B cell (primary cell): ENCODE measurements around the gene TTYH3. TPM values are rescaled to one million over a fixed set of nuclear protein-coding genes. Genes with fewer than 3 reads are reported as not detected.
"Not testable (repeated sequence)": the region's sequence is repeated elsewhere in the genome, so short reads cannot be mapped to it uniquely, and the experiment has no call there.

Experiments
- ATAC-seq: fragments of 200-7000 bp; cut with Tn5 transposase; one replicate; pipeline ENCODE4 v1.10.0; 2021; ENCODE audit warnings: low read depth, mild to moderate bottlenecking, moderate number of reproducible peaks, moderate library complexity
- CTCF ChIA-PET: fragments of 350-600 bp; sonication (Branson Sonifier 250); formaldehyde crosslinking; loops from one replicate; lab custom pipeline; 2021; ENCODE audit warnings: antibody characterized with exemption, inconsistent platforms; lab: Charles Lee
- POLR2A ChIA-PET: fragments of 350-600 bp; sonication (Branson Sonifier 250); formaldehyde crosslinking; loops from one replicate; lab custom pipeline; 2021; ENCODE audit warnings: antibody characterized with exemption; lab: Charles Lee
- DNase-seq: peaks from one replicate; pipeline ENCODE4 v3.0.0; 2013
- H2AFZ ChIP-seq: 2 replicates; pipeline ENCODE4 v1.6.1; 2012; ENCODE audit warnings: mild to moderate bottlenecking, low read depth, low read length; ENCODE audit not compliant: insufficient read depth, poor library complexity, severe bottlenecking
- H3K27ac ChIP-seq, 2 donors: 1 replicate in 1 of 2; 2 replicates in 1 of 2; pipeline ENCODE4 v1.5.1; 2012 to 2013; ENCODE audit warnings: low read length in 2 of 2, mild to moderate bottlenecking in 2 of 2, moderate library complexity in 1 of 2
- H3K27me3 ChIP-seq, 4 experiments: fragments of 200-600 bp in 1 of 4; sonication (generic) in 1 of 4; replicated peaks in 1 of 4; 1 replicate in 2 of 4; 2 replicates in 2 of 4; pipeline versions ENCODE4 v1.6.1 to v1.7.0; 2013 to 2016; ENCODE audit warnings: low read length in 3 of 4, mild to moderate bottlenecking in 2 of 4, mixed read lengths in 1 of 4, moderate library complexity in 1 of 4; ENCODE audit not compliant: insufficient read depth in 4 of 4, control insufficient read depth in 3 of 4; ENCODE audit errors: control extremely low read depth in 1 of 4
- H3K36me3 ChIP-seq, 2 experiments: replicated peaks in 1 of 2; 1 replicate in 1 of 2; 2 replicates in 1 of 2; pipeline versions ENCODE4 v1.6.1 to v1.7.1; 2013; ENCODE audit warnings: low read length in 1 of 2; ENCODE audit not compliant: insufficient read depth in 2 of 2, control insufficient read depth in 1 of 2; ENCODE audit errors: control extremely low read depth in 1 of 2, extremely low read depth in 1 of 2
- H3K4me1 ChIP-seq, 2 donors: fragments of 200-600 bp in 1 of 2; sonication (generic) in 1 of 2; 1 replicate in 1 of 2; 2 replicates in 1 of 2; pipeline versions ENCODE4 v1.5.1 to v1.6.1; 2013 to 2017; ENCODE audit warnings: low read length in 2 of 2; ENCODE audit not compliant: control insufficient read depth in 2 of 2, insufficient read depth in 2 of 2
- H3K4me2 ChIP-seq: replicated peaks from 2 replicates; pipeline ENCODE3; 2012; ENCODE audit warnings: mild to moderate bottlenecking, low read depth, low read length; ENCODE audit not compliant: poor library complexity, severe bottlenecking
- H3K4me3 ChIP-seq, 5 experiments: fragments of 200-600 bp in 1 of 5; sonication (generic) in 1 of 5; 1 replicate in 3 of 5; 2 replicates in 2 of 5; pipeline versions ENCODE4 v1.5.1 to v1.7.0; 2011 to 2016; ENCODE audit warnings: low read length in 4 of 5, mild to moderate bottlenecking in 4 of 5, low read depth in 2 of 5, control low read depth in 1 of 5, moderate library complexity in 1 of 5; ENCODE audit not compliant: insufficient read depth in 1 of 5; ENCODE audit errors: control extremely low read depth in 1 of 5, extremely low read depth in 1 of 5
- H3K79me2 ChIP-seq: fragments of 200-600 bp; sonication (generic); one replicate; pipeline ENCODE4 v1.6.0; 2016; ENCODE audit warnings: low read length; ENCODE audit not compliant: control insufficient read depth, insufficient read depth
- H3K9ac ChIP-seq: fragments of 200-600 bp; sonication (generic); 2 replicates; pipeline ENCODE4 v1.6.1; 2017; ENCODE audit warnings: mild to moderate bottlenecking, low read length, moderate library complexity
- H3K9me3 ChIP-seq, 3 donors: one replicate each; pipeline versions ENCODE4 v1.6.1 to v1.7.1; 2013; ENCODE audit warnings: low read length in 2 of 3; ENCODE audit not compliant: control insufficient read depth in 2 of 3, insufficient read depth in 1 of 3; ENCODE audit errors: control extremely low read depth in 1 of 3
- H4K20me1 ChIP-seq: 2 replicates; pipeline ENCODE4 v1.6.0; 2012; ENCODE audit warnings: mild to moderate bottlenecking, low read length; ENCODE audit not compliant: insufficient read depth, control insufficient read depth, poor library complexity, severe bottlenecking
- H3K27ac Mint-ChIP-seq: one replicate; pipeline ENCODE4 v1.8.0; 2021; ENCODE audit warnings: mixed read lengths
- H3K27me3 Mint-ChIP-seq: one replicate; pipeline ENCODE4 v1.8.0; 2021; ENCODE audit warnings: mixed read lengths
- H3K4me1 Mint-ChIP-seq: one replicate; pipeline ENCODE4 v1.8.0; 2021; ENCODE audit warnings: mixed read lengths
- H3K4me3 Mint-ChIP-seq: one replicate; pipeline ENCODE4 v1.8.0; 2021; ENCODE audit warnings: mixed read lengths
- H3K9me3 Mint-ChIP-seq: one replicate; pipeline ENCODE4 v1.8.0; 2022; ENCODE audit warnings: mixed read lengths; ENCODE audit not compliant: insufficient read depth
- CTCF ChIP-seq: fragments of 200-600 bp; IDR thresholded peaks from one replicate; pipeline ENCODE4 v1.8.0; 2022; ENCODE audit warnings: antibody characterized with exemption, mild to moderate bottlenecking
- EZH2 ChIP-seq: IDR thresholded peaks from 2 replicates; pipeline ENCODE4 v1.6.1; 2012; ENCODE audit warnings: borderline replicate concordance, low read depth, mild to moderate bottlenecking, moderate library complexity, low read length; ENCODE audit not compliant: insufficient read depth, poor library complexity, severe bottlenecking
- WGBS: methylation state at CpG from one replicate; pipeline ENCODE4 v1.1.5; 2013; ENCODE audit warnings: missing lambda C conversion rate; ENCODE audit not compliant: insufficient coverage; 5-methylcytosine and 5-hydroxymethylcytosine counted together
- intact Hi-C: fragments of 100-400 bp; cut with micrococcal nuclease; formaldehyde crosslinking; loops from one replicate; pipeline ENCODE4 v1.10.0; 2022
- polyA plus RNA-seq: library from polyadenylated mRNA; depleted of rRNA; stranded (reverse); fragments of >200 nt; gene quantifications from 2 replicates; pipeline ENCODE4 v1.2.3, GENCODE V29; 2012
- total RNA-seq, 2 donors: library from RNA; stranded (reverse); fragments of 120-200 nt in 1 of 2; gene quantifications; 1 replicate in 1 of 2; 2 replicates in 1 of 2; pipeline versions ENCODE4 v1.2.3 to v1.2.4, GENCODE V29; 2013 to 2022

TTYH3 gene
- total and polyA plus RNA-seq, 2 donors (not counting 1 experiment from before 2014, with no cell fraction given): 8.4 to 48.6 TPM

GRCh38 chr7:2670720-2671391, 39.1 kb downstream of the TTYH3 start:
- peaks cover 10% of the 10 kb centered on the region for H3K27me3 Mint-ChIP-seq
- Histone ChIP-seq H4K20me1 (no peaks in the 10 kb centered on the region), H3K36me3 (no peaks in the 10 kb centered on the region), H3K9me3 (peaks cover 0 to 18% (median 0%) of the 10 kb centered on the region in 3 donors), H3K9ac (no peak overlapping the region), H3K27me3 (peaks cover 0 to 2% (median 0%) of the 10 kb centered on the region in 4 experiments), H2AFZ (peak overlapping the region; percentile 38), H3K79me2 (no peaks in the 10 kb centered on the region), H3K4me3 (no peak overlapping the region), H3K4me2 (peak overlapping the region; percentile 40), H3K27ac (no peak overlapping the region), H3K4me1 (peaks cover 6 to 8% of the 10 kb centered on the region in 2 donors)
- WGBS: 24% methylated on average over 25 of the region's 25 CpGs
- no peak overlapping the region for H3K27ac Mint-ChIP-seq
- ATAC-seq: peak; percentile 88
- POLR2A ChIA-PET: interaction anchor here (0.6 to 1.6 kb wide), 2 partner anchors 40 to 115 kb away, joined by 4 to 16 read pairs; partner anchors contain the start of gene BRAT1
- peaks cover 3% of the 10 kb centered on the region for H3K9me3 Mint-ChIP-seq
- no peak overlapping the region for H3K4me3 Mint-ChIP-seq
- H3K4me1 Mint-ChIP-seq: peaks cover 6% of the 10 kb centered on the region
- intact Hi-C loops: loop anchor here (1.0 kb wide), 2 partner anchors 38 to 48 kb away; no protein-coding TSS in a partner anchor
- TF ChIP-seq CTCF: peak; percentile 87
- TF ChIP-seq EZH2: no peak
- CTCF ChIA-PET: interaction anchor here (0.5 to 6.8 kb wide), 27 partner anchors 17 to 479 kb away, joined by 3 to 128 read pairs (median 3); no protein-coding TSS in a partner anchor
- DNase-seq: peak; percentile 79

GRCh38 chr7:2673214-2673613, 41.4 kb downstream of the TTYH3 start:
- H3K9ac ChIP-seq, H3K9me3 ChIP-seq, H3K27me3 Mint-ChIP-seq, H3K4me2 ChIP-seq, H3K27ac ChIP-seq, H3K4me3 ChIP-seq, H3K4me3 Mint-ChIP-seq, H3K36me3 ChIP-seq, H3K27ac Mint-ChIP-seq, H3K4me1 ChIP-seq, DNase-seq, H2AFZ ChIP-seq, H4K20me1 ChIP-seq, ATAC-seq, H3K79me2 ChIP-seq, H3K4me1 Mint-ChIP-seq, H3K27me3 ChIP-seq, intact Hi-C loops, H3K9me3 Mint-ChIP-seq: not testable (repeated sequence)
- WGBS: 100% methylated on average over 1 of the region's 6 CpGs
- POLR2A ChIA-PET: interaction anchor here (0.9 kb wide), 1 partner anchor 42 kb away, joined by 4 read pairs; the partner anchor contains the start of gene TTYH3
- CTCF ChIA-PET: interaction anchor here (0.6 to 6.8 kb wide), 5 partner anchors 35 to 252 kb away, joined by 3 to 128 read pairs (median 3); no protein-coding TSS in a partner anchor
